Kidney (tissue), 14 donors: ENCODE data around the gene NINL. TPM values are rescaled to one million over a fixed set of nuclear protein-coding genes. Genes with fewer than 3 reads are reported as not detected.

Experiments
- DNase-seq, 5 donors: peaks; one replicate each; pipeline ENCODE4 v3.0.0-alpha.2; 2013 to 2020
- FAIRE-seq: peaks from 2 replicates; lab custom pipeline; 2012; peaks lifted over from hg19 to GRCh38; lab: Jason Lieb, UNC
- H3K27ac ChIP-seq, 2 donors: one replicate each; pipeline ENCODE4 v1.7.0; 2013; ENCODE audit warnings: low read depth in 2 of 2, low read length in 2 of 2, inconsistent platforms in 1 of 2
- H3K27me3 ChIP-seq: one replicate; pipeline ENCODE4 v1.7.1; 2013; ENCODE audit warnings: low read length, inconsistent platforms; ENCODE audit not compliant: control insufficient read depth, insufficient read depth
- H3K36me3 ChIP-seq, 3 donors: one replicate each; pipeline versions ENCODE4 v1.7.0 to v1.7.1; 2013; ENCODE audit warnings: low read length in 3 of 3, control low read depth in 1 of 3, inconsistent platforms in 1 of 3; ENCODE audit not compliant: insufficient read depth in 3 of 3, control insufficient read depth in 2 of 3
- H3K4me1 ChIP-seq, 3 donors: one replicate each; pipeline versions ENCODE4 v1.7.0 to v1.7.1; 2013; ENCODE audit warnings: low read length in 3 of 3, inconsistent platforms in 1 of 3, low read depth in 1 of 3; ENCODE audit not compliant: control insufficient read depth in 2 of 3, insufficient read depth in 2 of 3
- H3K4me3 ChIP-seq, 3 donors: one replicate each; pipeline versions ENCODE4 v1.7.0 to v1.8.1; 2013; ENCODE audit warnings: low read length in 3 of 3, control low read depth in 1 of 3, inconsistent platforms in 1 of 3
- H3K9ac ChIP-seq, 3 donors: one replicate each; pipeline versions ENCODE4 v1.7.0 to v1.7.1; 2013; ENCODE audit warnings: low read length in 3 of 3, control low read depth in 1 of 3, inconsistent platforms in 1 of 3
- H3K9me3 ChIP-seq, 3 donors: one replicate each; pipeline versions ENCODE4 v1.7.0 to v1.7.1; 2013; ENCODE audit warnings: low read length in 3 of 3, control low read depth in 1 of 3, inconsistent platforms in 1 of 3; ENCODE audit not compliant: control insufficient read depth in 2 of 3, insufficient read depth in 1 of 3
- intact Hi-C: fragments of 100-400 bp; cut with DNase I; formaldehyde crosslinking; loops from one replicate; pipeline ENCODE4 v1.11.1; 2022
- polyA plus RNA-seq: library from polyadenylated mRNA; stranded (reverse); fragments of 350-450 nt; fragmentation: Illumina TruSeq; extraction: RNeasy Lipid Tissue Mini Kit (QIAGEN cat#74804); gene quantifications from one replicate; pipeline ENCODE4 v1.2.3, GENCODE V29; 2014; ENCODE audit warnings: low read depth, low replicate concordance; ENCODE audit not compliant: insufficient read depth
- total RNA-seq: library from RNA; stranded (reverse); fragmentation: NEBNext Ultra II Directional; extraction: Animal tissue kit (Norgen Biotek cat#: 25700); gene quantifications from one replicate; pipeline ENCODE4 v1.2.1, GENCODE V29; 2021
- TF ChIP-seq, protein P1 (sequence below): IDR thresholded peaks from 3 replicates; pipeline ENCODE4 v1.5.1; 2012; ENCODE audit warnings: mild to moderate bottlenecking, moderate library complexity, borderline replicate concordance; ENCODE audit not compliant: insufficient read depth; ENCODE audit errors: extremely low read depth
- donor health status: control.
- donor health status: control.
- donor health status: control.
- donor health status: control.
- donor health status: control.
- donor health status: DM: yes; HTN: yes; CAD: no.
- donor health status: Normal renal cell carcinoma (clear cell type).

Gene NINL
- total and polyA plus RNA-seq, 2 donors from 2014 or later, result 23.4 to 25.2 TPM

GRCh38 chr20:25408890-25409289 is 176.4 kb downstream of the NINL start:
- Histone ChIP-seq H3K27ac (no peak overlapping the region), H3K4me1 (peaks cover 0 to 4% (median 4%) of the 10 kb centered on the region in 3 donors), H3K4me3 (peak overlapping the region in 1 of 3 donors; percentile 12), H3K27me3 (no peaks in the 10 kb centered on the region), H3K36me3 (no peaks in the 10 kb centered on the region), H3K9ac (no peak overlapping the region), H3K9me3 (no peaks in the 10 kb centered on the region)
- intact Hi-C loops, result no loop called here
- TF ChIP-seq, protein P1, sequence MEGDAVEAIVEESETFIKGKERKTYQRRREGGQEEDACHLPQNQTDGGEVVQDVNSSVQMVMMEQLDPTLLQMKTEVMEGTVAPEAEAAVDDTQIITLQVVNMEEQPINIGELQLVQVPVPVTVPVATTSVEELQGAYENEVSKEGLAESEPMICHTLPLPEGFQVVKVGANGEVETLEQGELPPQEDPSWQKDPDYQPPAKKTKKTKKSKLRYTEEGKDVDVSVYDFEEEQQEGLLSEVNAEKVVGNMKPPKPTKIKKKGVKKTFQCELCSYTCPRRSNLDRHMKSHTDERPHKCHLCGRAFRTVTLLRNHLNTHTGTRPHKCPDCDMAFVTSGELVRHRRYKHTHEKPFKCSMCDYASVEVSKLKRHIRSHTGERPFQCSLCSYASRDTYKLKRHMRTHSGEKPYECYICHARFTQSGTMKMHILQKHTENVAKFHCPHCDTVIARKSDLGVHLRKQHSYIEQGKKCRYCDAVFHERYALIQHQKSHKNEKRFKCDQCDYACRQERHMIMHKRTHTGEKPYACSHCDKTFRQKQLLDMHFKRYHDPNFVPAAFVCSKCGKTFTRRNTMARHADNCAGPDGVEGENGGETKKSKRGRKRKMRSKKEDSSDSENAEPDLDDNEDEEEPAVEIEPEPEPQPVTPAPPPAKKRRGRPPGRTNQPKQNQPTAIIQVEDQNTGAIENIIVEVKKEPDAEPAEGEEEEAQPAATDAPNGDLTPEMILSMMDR, result no peak
- DNase-seq, result no peak
- FAIRE-seq, result no peak

GRCh38 chr20:25408170-25408547 is 177.2 kb downstream of the NINL start:
- FAIRE-seq (no peak), DNase-seq (no peak)
- Histone ChIP-seq H3K36me3 (no peaks in the 10 kb centered on the region), H3K27me3 (no peaks in the 10 kb centered on the region), H3K9ac (peak overlapping the region; percentile 34 to 61 (median 55)), H3K9me3 (peaks cover 0 to 3% (median 1%) of the 10 kb centered on the region in 3 donors), H3K4me1 (peaks cover 0 to 4% (median 4%) of the 10 kb centered on the region in 3 donors), H3K4me3 (peak overlapping the region; percentile 72 to 86 (median 78)), H3K27ac (no peak overlapping the region)
- TF ChIP-seq, protein P1, result no peak
- intact Hi-C loops, result no loop called here

- H3K4me1 ChIP-seq, result peaks cover 0 to 4% (median 4%) of the 10 kb centered on the region in 3 donors
- peak within 1 kb of the TSS; percentile 72 to 86 (median 78) for H3K4me3 ChIP-seq
- H3K9ac ChIP-seq, result peak within 1 kb of the TSS; percentile 34 to 61 (median 55)
- no peaks in the 10 kb centered on the region for H3K27me3 ChIP-seq
- TF ChIP-seq, protein P1, result no peak
- FAIRE-seq (no peak), DNase-seq (peak; percentile 90 to 97 (median 96))
- H3K27ac ChIP-seq, result no peak within 1 kb of the TSS
- no peaks in the 10 kb centered on the region for H3K36me3 ChIP-seq
- peaks cover 0 to 6% (median 4%) of the 10 kb centered on the region in 3 donors for H3K9me3 ChIP-seq
- intact Hi-C loops, result no loop called here
These were observed 177.8 kb downstream of the NINL start, which contains the start of gene GINS1 for GRCh38 chr20:25407311-25408169. TSS of gene GINS1 (plus strand) at chr20:25407673. CDS start at chr20:25407821, 148 bp downstream.

Other genes with a start within 250 kb of the NINL start
- 61.5 TPM for gene ABHD12, start 194.7 kb downstream of the NINL start, total RNA-seq
- 68.1 TPM for gene ABHD12, start 194.7 kb downstream of the NINL start, polyA plus RNA-seq
- 2.4 TPM for gene GINS1, start 177.9 kb downstream of the NINL start, total RNA-seq
- gene GINS1, start 177.9 kb downstream of the NINL start, polyA plus RNA-seq, result 1.1 TPM
- gene NANP, start 38.5 kb upstream of the NINL start, total RNA-seq, result 5.1 TPM
- gene NANP, start 38.5 kb upstream of the NINL start, polyA plus RNA-seq, result 3.4 TPM
- 17.1 TPM for gene ZNF337, start 111.3 kb upstream of the NINL start, total RNA-seq
- 9.2 TPM for gene ZNF337, start 111.3 kb upstream of the NINL start, polyA plus RNA-seq